Suppressor macrophage (primary cell): ENCODE measurements around the gene PIP5K1A.

ENCODE experiments used
- DNase-seq, 4 experiments: peaks; one replicate each; pipeline ENCODE4 v3.0.0-alpha.2; 2020 to 2022

Gene PIP5K1A

DNA sequence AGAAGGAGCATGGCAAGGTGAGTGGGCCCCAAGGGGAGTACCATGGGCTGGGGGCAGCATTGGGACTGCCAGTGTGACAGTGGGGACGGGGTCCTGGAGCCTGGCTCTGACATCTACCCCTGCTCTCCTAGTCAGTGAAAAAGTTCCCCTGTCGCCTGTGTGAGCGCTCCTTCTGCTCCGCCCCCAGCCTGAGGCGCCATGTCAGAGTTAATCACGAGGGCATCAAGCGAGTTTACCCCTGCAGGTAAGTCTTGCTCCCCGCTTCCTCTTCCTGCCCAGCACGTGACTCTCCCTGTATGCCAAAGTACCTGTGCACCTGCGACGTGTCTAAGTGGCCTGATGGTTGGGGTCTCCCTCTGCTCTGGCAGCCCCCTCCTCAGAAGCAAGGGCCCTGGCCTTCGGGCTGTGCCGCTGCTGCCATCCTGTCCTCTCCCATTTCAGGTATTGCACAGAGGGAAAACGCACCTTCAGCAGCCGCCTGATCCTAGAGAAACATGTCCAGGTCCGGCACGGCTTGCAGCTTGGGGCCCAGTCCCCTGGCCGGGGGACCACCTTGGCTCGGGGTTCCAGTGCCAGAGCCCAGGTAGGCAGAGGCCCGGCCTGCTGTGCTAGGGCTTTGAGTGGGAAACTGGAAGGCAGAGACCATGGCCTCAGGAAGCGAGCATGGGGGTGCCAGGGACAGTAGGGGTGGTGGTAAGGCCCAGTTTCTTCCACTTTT, 91.8 kb downstream of the PIP5K1A start:
- no peak for DNase-seq

- no peak for DNase-seq
These were observed 92.5 kb downstream of the PIP5K1A start for GRCh38 chr1:151290709-151291303.

DNA sequence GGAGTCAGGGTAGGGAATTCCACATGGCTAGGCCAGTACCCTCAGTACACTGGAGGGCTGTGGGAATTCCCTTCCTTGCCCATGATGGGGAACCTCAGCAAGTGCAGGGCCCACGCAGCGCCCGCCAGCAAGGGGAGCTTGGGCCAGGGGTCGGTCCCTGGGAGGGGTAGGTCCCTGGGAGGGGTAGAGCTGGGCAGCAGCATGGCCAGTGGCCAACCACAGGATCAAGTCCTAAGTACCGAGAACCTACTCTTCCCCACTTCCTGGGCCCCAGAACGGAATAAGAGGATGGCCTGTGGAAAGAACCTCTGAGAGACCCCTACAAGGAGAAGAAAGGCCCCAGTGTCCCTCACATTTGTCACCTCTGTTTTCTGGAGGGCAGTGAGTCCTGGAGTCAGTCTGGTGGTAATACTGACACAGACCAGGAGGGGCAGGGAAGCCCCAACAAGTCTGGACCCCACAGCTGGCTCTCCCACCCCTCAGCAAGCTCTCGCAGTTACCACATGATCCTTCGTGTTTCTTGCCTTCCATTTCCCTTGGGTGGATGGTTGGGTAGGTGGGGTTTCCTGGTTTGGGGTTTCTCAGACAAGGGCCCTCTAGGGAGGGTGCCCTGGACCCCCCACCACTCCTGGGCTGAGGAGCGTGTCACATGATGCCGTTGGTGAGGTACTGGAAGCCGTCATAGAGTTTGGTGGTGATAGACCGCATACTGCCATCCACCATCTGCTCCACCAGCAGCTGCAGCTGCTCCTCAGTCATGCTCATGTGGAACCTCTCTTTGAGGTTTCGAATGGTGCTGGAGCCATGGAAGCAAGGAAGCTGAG, 94.1 kb downstream of the PIP5K1A start:
- DNase-seq: no peak

DNA sequence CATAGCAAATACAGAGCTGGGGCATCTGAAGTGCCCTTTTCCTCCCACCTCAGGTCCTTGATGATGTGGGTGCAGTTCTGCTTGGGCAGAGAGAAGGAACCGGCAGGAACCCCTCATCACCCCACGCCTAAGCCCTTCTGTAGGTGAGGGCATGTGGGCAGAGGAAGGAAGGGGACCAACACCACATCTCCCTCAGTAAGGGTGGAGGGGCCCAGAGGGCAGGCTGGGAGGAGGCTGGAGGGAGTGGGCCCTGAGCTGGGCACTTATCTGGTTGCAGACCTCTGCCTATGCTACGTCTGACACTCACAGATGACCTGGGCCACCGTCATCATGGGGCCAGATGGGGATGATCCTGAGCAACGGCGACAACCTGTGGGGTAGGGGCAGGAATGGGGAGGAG, 94.7 kb downstream of the PIP5K1A start:
- DNase-seq: no peak

- DNase-seq: no peak
These were observed 96.5 kb downstream of the PIP5K1A start for GRCh38 chr1:151294742-151295462.
